Effector memory CD4-positive, alpha-beta T cell (primary cell): ENCODE measurements around the gene USP7.

Experiments used
- DNase-seq, 3 donors: peaks; one replicate each; pipeline ENCODE4 v3.0.0-alpha.2; 2020
- H3K27ac ChIP-seq: 2 replicates; pipeline ENCODE4 v1.7.0; 2013; ENCODE audit warnings: mild to moderate bottlenecking, low read length, moderate library complexity; ENCODE audit not compliant: insufficient read depth, poor library complexity, severe bottlenecking
- H3K27me3 ChIP-seq: replicated peaks from 2 replicates; pipeline ENCODE4 v1.7.0; 2013; ENCODE audit warnings: mild to moderate bottlenecking, low read length; ENCODE audit not compliant: insufficient read depth, control insufficient read depth, poor library complexity, severe bottlenecking
- H3K36me3 ChIP-seq: 2 replicates; pipeline ENCODE4 v1.7.0; 2013; ENCODE audit warnings: mild to moderate bottlenecking, low read length, moderate library complexity; ENCODE audit not compliant: control insufficient read depth, insufficient read depth
- H3K4me1 ChIP-seq: 2 replicates; pipeline ENCODE4 v1.7.0; 2013; ENCODE audit warnings: low read length, mild to moderate bottlenecking; ENCODE audit not compliant: control insufficient read depth, insufficient read depth, poor library complexity, severe bottlenecking
- H3K4me3 ChIP-seq: 2 replicates; pipeline ENCODE4 v1.7.0; 2013; ENCODE audit warnings: low read length, low read depth, mild to moderate bottlenecking; ENCODE audit not compliant: insufficient read depth, poor library complexity, severe bottlenecking
- H3K9me3 ChIP-seq: 2 replicates; pipeline ENCODE4 v1.7.0; 2013; ENCODE audit warnings: mild to moderate bottlenecking, low read length, moderate library complexity; ENCODE audit not compliant: control insufficient read depth

Gene USP7

DNA sequence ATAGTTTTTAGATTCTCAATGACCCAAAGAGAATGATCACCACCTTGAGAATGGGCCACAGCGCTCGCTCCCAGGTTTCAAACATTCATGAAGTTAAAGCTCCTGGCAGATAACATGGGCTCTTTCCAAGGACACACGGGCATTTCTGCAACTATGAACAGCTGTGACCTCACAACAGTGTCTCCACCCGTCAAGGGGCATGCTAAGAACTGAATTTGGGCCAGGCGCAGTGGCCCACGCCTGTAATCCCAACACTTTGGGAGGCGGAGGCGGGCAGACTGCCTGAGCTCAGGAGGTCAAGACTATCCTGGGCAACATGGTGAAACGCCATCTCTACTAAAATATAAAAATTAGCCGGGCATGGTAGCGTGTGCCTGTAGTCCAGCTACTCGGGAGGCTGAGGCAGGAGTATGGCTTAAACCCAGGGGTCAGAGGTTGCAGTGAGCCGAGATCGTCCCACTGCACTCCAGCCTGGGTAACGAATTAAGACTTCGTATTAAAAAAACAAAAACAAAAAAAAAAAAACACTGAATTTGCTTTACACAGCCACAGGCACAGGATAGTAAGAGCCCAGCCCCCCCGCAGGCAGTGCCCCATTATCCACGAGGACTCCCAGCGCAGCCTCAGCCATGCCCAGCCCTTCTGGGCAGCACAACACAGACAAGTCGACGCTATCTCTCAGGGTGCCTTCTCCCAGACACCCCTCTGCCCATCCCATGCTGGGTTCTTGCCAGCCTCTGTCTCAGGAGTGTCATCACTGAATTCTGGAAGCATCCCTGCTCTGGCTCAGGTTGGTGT, 7.2 kb downstream of the USP7 start:
- no peaks in the 10 kb centered on the region for H3K36me3 ChIP-seq
- H3K27me3 ChIP-seq, result no peaks in the 10 kb centered on the region
- H3K4me3 ChIP-seq, result no peak overlapping the region
- H3K27ac ChIP-seq, result no peak overlapping the region
- no peak for DNase-seq
- peaks cover 74% of the 10 kb centered on the region for H3K4me1 ChIP-seq
- no peaks in the 10 kb centered on the region for H3K9me3 ChIP-seq

DNA sequence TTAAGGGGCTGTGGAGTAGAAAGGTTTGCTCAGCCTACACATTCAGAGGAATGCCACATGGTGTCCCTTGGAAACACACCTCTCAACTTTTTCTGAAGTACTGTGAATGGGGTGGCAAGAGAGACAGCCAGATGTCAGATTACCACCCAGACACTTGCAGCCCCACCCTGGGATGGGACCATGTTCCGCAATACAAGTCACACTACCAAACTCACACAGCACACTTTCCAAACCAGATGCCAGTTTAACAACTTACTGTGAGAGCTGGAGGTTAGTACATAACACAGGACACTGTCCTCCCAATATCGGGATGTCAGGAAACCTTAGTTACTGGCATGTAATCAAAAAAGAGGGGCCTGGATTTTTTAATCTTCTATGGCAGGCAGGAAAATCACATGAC, 7.9 kb downstream of the USP7 start:
- H3K4me1 ChIP-seq, result peaks cover 74% of the 10 kb centered on the region
- H3K4me3 ChIP-seq, result no peak overlapping the region
- DNase-seq, result no peak
- no peaks in the 10 kb centered on the region for H3K9me3 ChIP-seq
- H3K36me3 ChIP-seq, result no peaks in the 10 kb centered on the region
- H3K27me3 ChIP-seq, result no peaks in the 10 kb centered on the region
- H3K27ac ChIP-seq, result no peak overlapping the region

GRCh38 chr16:8953064-8953463, 10.6 kb downstream of the USP7 start:
- Histone ChIP-seq H3K4me1 (peaks cover 71% of the 10 kb centered on the region), H3K9me3 (no peaks in the 10 kb centered on the region)

DNA sequence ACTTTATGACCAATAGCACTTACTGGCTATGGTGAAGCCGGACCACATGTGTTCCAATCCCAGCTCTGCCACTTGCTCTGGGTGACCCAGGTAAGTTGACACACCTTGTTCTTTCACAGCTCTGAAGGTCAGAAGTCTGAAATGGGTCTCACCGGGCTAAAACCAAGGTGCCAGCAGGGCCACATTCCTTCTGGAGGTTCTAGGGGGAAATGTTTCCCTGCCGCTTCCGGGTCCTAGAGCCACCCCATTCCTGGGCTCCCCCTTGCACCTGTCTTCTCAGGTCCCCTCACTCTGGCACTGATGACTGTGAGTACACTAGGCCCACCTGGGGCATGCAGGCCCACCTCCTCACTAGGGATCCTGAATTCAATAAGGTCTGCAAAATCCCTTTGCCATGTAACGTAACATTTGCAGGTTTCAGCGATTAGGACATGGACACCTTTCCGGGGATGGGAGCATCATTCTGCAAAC, 11.4 kb downstream of the USP7 start:
- Histone ChIP-seq H3K27me3 (no peaks in the 10 kb centered on the region), H3K36me3 (no peaks in the 10 kb centered on the region), H3K4me3 (no peak overlapping the region), H3K4me1 (peaks cover 71% of the 10 kb centered on the region), H3K9me3 (no peaks in the 10 kb centered on the region), H3K27ac (no peak overlapping the region)
- no peak for DNase-seq

More at GRCh38 chr16:8953064-8953463, 10.6 kb downstream of the USP7 start:
- no peaks in the 10 kb centered on the region for H3K27me3 ChIP-seq
- H3K36me3 ChIP-seq, result no peaks in the 10 kb centered on the region
- no peak overlapping the region for H3K4me3 ChIP-seq
- H3K27ac ChIP-seq, result no peak overlapping the region
- no peak for DNase-seq

GRCh38 chr16:8951447-8952280, 12.0 kb downstream of the USP7 start:
- Histone ChIP-seq H3K27me3 (no peaks in the 10 kb centered on the region), H3K36me3 (no peaks in the 10 kb centered on the region), H3K4me1 (peaks cover 66% of the 10 kb centered on the region), H3K27ac (no peak overlapping the region), H3K4me3 (no peak overlapping the region), H3K9me3 (no peaks in the 10 kb centered on the region)
- no peak for DNase-seq

DNA sequence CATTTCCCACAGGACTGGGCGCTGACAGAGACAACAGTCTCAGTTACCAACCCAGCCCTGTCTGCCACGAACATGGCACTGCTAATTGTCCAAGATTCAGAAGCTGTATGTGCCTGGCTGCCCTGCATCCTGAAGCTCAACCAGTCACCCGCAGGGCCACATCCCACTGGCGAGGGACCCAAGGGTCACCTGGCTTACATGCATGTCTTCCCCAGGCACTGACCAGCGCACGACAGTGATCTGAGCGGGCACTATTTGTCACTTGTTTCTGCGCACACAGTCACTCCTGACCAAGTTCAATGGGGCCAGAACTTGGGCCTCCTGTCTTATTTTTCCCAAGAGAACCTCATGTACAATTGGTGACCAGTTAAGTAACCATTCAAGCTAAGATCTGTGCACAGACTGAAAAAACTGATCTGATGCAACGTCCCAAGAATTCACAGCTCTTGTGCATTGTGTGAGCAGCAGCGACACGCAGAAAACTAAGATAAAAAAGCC, 13.1 kb downstream of the USP7 start:
- H3K9me3 ChIP-seq, result no peaks in the 10 kb centered on the region
- no peaks in the 10 kb centered on the region for H3K27me3 ChIP-seq
- H3K4me3 ChIP-seq, result no peak overlapping the region
- H3K36me3 ChIP-seq, result no peaks in the 10 kb centered on the region
- no peak for DNase-seq
- peaks cover 59% of the 10 kb centered on the region for H3K4me1 ChIP-seq
- no peak overlapping the region for H3K27ac ChIP-seq

- Histone ChIP-seq H3K4me3 (no peak overlapping the region), H3K27me3 (no peaks in the 10 kb centered on the region), H3K4me1 (peaks cover 63% of the 10 kb centered on the region), H3K9me3 (no peaks in the 10 kb centered on the region), H3K27ac (no peak overlapping the region), H3K36me3 (no peaks in the 10 kb centered on the region)
- DNase-seq, result no peak
Observed at GRCh38 chr16:8949536-8950418, 13.9 kb downstream of the USP7 start.

DNA sequence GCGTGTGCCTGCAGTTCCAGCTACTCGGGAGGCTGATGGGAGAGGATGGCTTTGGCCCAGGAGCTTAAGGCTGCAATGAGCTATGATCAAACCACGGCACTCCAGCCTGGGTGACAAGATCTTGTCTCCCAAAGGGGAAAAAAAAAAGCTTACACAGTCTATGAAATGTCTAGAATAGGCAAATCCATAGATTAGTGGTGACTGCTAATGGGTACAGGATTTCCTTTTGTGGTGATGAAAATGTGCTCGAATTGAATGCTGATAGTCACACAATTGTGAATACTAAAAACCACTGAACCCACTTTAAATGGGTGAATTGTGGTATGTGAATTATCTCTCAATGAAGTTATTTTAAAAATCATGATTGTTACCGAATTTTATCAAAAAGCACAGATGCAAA, 14.9 kb downstream of the USP7 start:
- Histone ChIP-seq H3K9me3 (no peaks in the 10 kb centered on the region), H3K36me3 (no peaks in the 10 kb centered on the region), H3K4me3 (no peak overlapping the region), H3K27ac (no peak overlapping the region), H3K27me3 (no peaks in the 10 kb centered on the region), H3K4me1 (peaks cover 71% of the 10 kb centered on the region)
- no peak for DNase-seq

DNA sequence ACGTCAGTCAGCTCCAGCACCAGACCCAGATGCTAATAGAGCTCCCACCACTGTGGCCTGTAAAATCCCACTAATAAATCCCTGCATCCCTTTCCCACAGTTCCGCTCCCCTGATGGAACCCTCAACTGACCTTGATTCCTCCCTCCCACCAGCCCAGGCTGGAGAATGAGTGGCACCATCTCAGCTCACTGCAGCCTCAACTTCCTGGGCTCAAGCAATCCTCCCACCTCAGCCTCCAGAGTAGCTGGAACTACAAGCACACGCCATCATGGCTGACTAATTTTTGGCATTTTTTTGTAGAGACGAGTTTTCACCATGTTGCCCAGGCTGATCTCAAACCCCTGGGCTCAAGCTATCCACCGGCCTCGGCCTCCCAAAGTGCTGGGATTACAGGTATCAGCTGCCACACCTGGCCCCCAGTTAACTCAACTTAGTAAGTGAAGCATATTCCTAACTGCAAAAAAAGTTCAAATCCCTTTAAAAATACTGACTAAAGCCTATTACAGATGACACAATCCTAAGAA, 15.6 kb downstream of the USP7 start:
- Histone ChIP-seq H3K4me3 (no peak overlapping the region), H3K27ac (no peak overlapping the region), H3K36me3 (no peaks in the 10 kb centered on the region), H3K9me3 (no peaks in the 10 kb centered on the region), H3K27me3 (no peaks in the 10 kb centered on the region), H3K4me1 (peaks cover 74% of the 10 kb centered on the region)
- no peak for DNase-seq
